Gastroesophageal sphincter (tissue), 3 donors: ENCODE data around the gene DCLK2.

ENCODE experiments used
- CTCF ChIP-seq, 4 experiments: fragments of 200-600 bp in 2 of 4; fragments of 450-650 bp in 2 of 4; sonication (generic) in 1 of 4; IDR thresholded peaks; one replicate each; pipeline ENCODE4 v1.5.1; 2017 to 2019; ENCODE audit warnings: antibody characterized with exemption in 4 of 4, mild to moderate bottlenecking in 2 of 4, moderate library complexity in 2 of 4
- EP300 ChIP-seq: sonication (generic); formaldehyde crosslinking; IDR thresholded peaks from one replicate; pipeline ENCODE4 v1.6.1; 2017; ENCODE audit warnings: antibody characterized with exemption, mild to moderate bottlenecking
- POLR2A ChIP-seq, 2 donors: fragments of 450-650 bp; IDR thresholded peaks; one replicate each; pipeline ENCODE4 v1.6.1; 2017; ENCODE audit warnings: antibody characterized with exemption in 2 of 2, mild to moderate bottlenecking in 2 of 2, moderate library complexity in 1 of 2

GRCh38 chr4:150280975-150281374, 202.7 kb downstream of the DCLK2 start:
- TF ChIP-seq EP300 = no peak
- TF ChIP-seq CTCF (IDR thresholded peaks at IDR 0.05) = no peak
- no peak for TF ChIP-seq POLR2A (IDR thresholded peaks at IDR 0.05)
